ENCODE data around the gene PHAX.
"Not testable (repeated sequence)": the region's sequence is repeated elsewhere in the genome, so short reads cannot be mapped to it uniquely, and the experiment has no call there.

PHAX gene

GRCh38 chr5:126605525-126605924 lies 4.8 kb downstream of the PHAX start:
- FAIRE-seq: no peak

- no peak for FAIRE-seq
Observed at GRCh38 chr5:126610160-126610559, 9.4 kb downstream of the PHAX start.

- no peak for FAIRE-seq
Observed at GRCh38 chr5:126610616-126611015, 9.9 kb downstream of the PHAX start.

GRCh38 chr5:126613941-126614592 lies 13.3 kb downstream of the PHAX start:
- no peak for FAIRE-seq

GRCh38 chr5:126615286-126615685 lies 14.5 kb downstream of the PHAX start:
- FAIRE-seq: no peak

GRCh38 chr5:126617603-126618002 lies 16.9 kb downstream of the PHAX start:
- not testable (repeated sequence) for FAIRE-seq

- FAIRE-seq: no peak
Observed at GRCh38 chr5:126619781-126620180, 19.0 kb downstream of the PHAX start.

GRCh38 chr5:126624534-126624933 lies 23.8 kb downstream of the PHAX start:
- no peak for FAIRE-seq

- FAIRE-seq: no peak
Observed at GRCh38 chr5:126628102-126628501, 27.4 kb downstream of the PHAX start.

GRCh38 chr5:126631920-126632319 lies 31.2 kb downstream of the PHAX start:
- FAIRE-seq: no peak

- FAIRE-seq: no peak
Observed at GRCh38 chr5:126633552-126633951, 32.8 kb downstream of the PHAX start.

- no peak for FAIRE-seq
Observed at GRCh38 chr5:126635585-126635984, 34.8 kb downstream of the PHAX start.

- no peak for FAIRE-seq
Observed at GRCh38 chr5:126636956-126637355, 36.2 kb downstream of the PHAX start.

- FAIRE-seq: no peak
Observed at GRCh38 chr5:126640866-126641265, 40.1 kb downstream of the PHAX start.

- no peak for FAIRE-seq
Observed at GRCh38 chr5:126641387-126641786, 40.6 kb downstream of the PHAX start.

GRCh38 chr5:126645132-126645531 lies 44.4 kb downstream of the PHAX start:
- FAIRE-seq: no peak

- no peak for FAIRE-seq
Observed at GRCh38 chr5:126647071-126647470, 46.3 kb downstream of the PHAX start.

- no peak for FAIRE-seq
Observed at GRCh38 chr5:126648471-126648870, 47.7 kb downstream of the PHAX start.

GRCh38 chr5:126649057-126649456 lies 48.3 kb downstream of the PHAX start:
- FAIRE-seq: not testable (repeated sequence)

- FAIRE-seq: not testable (repeated sequence)
Observed at GRCh38 chr5:126649709-126650108, 49.0 kb downstream of the PHAX start.

- no peak for FAIRE-seq
Observed at GRCh38 chr5:126650463-126650862, 49.7 kb downstream of the PHAX start.

GRCh38 chr5:126651013-126651577 lies 50.3 kb downstream of the PHAX start:
- no peak for FAIRE-seq

GRCh38 chr5:126656401-126657007 lies 55.8 kb downstream of the PHAX start:
- peak; percentile 98 for FAIRE-seq

GRCh38 chr5:126658561-126658960 lies 57.8 kb downstream of the PHAX start:
- FAIRE-seq: no peak

Data from A204.1 (cell line).